Smooth muscle cell of the brain vasculature (primary cell): Measurements from ENCODE around the gene CELF2.

Source experiments
- DNase-seq: peaks from one replicate; pipeline ENCODE4 v3.0.0-alpha.2; 2012; ENCODE audit warnings: low read depth, low spot score

The CELF2 gene

DNA sequence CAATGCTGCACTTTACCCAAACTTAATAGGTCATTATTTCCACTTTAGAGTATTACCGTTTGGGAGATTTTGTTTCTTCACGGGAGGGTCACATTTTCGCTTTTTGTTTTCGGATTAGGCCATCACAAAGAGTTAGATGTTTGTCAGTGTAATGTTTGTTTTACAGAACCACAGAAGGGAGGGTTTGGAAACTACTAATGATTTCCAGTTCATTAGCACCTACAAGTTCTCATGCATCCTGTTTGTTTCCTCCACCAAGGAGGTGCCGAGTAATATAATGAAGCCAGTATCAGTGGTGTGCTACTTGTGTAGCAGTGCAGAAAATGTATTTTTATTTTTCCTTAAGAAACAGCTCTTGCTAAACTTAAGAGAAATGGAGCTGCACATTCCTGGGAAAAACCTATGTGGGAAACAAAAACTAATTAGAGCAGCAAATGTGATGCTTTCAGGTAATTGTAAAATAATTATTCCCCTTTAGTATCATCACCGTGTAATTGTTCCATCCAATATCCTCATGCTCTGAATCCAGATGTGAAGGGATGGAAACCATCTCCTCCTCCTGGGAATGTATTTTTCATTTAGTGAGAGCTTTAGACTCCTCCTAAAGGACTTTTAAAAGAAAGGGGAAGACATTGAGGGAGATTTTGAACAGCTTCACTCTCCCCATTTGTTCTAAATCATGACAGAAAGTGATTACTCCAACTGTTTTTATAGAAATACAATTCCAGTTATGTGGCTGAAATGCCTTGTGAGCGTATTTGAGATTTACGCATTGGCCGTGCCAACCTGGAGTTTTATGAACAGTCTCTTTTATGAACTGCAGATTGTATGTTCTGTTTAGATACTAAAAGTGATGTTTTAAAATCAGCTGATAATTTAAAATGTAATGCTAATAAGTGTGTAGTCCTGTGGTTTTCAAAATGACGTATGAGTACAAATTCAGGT lies 5.6 kb downstream of the CELF2 start:
- DNase-seq = no peak

DNA sequence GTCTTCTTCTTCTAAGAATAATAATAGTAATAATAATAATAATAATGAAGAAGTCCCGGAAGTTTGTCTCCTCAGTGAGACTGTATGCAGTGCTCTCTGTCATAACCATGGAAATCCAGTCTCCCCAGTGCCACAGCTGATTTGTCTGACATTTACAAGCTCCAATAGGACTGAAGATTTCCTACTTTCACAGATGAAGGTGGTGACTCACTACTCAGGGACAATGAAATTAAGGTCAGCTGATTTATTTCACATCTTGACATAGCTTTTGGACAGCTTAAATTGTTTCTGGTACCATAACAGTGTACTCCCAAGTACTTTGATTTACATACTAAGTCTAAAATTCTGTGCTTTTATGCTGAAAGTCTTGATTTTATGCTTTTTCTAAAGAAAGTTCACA lies 6.9 kb downstream of the CELF2 start:
- DNase-seq = no peak

DNA sequence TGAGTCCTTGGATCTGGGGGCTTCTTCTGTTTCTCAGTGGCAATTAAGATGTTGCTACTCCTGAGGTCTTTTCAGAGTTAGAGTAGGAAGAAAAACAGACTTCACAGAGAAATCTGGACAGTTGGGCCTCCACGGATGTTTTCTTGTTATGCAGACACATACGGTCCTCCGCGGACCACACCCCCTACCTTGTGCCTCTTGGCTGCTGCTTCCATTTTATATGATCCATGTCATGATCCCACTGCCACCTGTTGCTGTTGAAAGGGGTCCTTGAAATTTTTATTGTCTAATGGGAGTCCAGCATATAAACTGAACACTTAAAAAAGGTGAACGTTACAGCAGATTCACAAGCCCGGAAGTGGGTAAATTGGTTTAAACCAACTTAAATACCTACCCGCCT lies 8.3 kb downstream of the CELF2 start:
- no peak for DNase-seq

DNA sequence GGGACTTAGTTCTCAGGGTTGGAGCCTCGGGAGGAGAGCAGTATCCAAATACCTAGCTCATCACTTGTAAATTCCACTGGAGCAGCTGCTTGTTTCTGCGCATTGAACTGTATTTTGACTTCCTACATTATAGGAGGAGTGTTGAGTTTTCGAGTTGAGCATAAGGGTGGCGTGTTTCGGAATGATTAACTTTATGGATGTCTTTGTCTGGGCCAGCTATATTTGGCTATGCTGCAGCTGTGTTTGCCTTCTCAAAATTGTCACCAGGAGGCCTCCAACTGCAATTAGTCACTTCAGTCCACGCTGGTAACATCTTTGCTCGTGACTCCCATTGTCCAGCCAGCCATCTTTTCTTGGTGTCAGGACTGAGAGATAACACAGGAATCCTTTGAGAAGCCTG lies 9.1 kb downstream of the CELF2 start:
- DNase-seq = no peak

DNA sequence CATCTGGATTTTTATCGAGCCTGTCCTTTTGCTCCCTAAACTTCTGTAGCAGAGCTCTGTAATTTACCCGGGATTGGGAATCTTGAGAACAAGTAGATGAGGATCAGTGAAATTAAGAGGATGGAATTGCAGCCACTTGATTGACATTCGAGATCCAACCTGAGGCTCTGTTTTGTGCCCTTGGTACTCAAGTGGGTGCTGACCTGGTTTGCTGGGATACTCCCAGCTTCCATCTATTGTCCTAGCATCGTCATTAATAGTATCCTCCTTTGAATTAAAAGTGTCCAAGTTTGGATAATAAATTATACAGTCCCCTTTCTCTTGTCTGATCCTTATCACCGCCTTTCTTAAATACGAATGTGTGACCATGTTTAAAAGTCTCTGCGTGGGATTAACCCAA lies 17.1 kb downstream of the CELF2 start:
- no peak for DNase-seq

DNA sequence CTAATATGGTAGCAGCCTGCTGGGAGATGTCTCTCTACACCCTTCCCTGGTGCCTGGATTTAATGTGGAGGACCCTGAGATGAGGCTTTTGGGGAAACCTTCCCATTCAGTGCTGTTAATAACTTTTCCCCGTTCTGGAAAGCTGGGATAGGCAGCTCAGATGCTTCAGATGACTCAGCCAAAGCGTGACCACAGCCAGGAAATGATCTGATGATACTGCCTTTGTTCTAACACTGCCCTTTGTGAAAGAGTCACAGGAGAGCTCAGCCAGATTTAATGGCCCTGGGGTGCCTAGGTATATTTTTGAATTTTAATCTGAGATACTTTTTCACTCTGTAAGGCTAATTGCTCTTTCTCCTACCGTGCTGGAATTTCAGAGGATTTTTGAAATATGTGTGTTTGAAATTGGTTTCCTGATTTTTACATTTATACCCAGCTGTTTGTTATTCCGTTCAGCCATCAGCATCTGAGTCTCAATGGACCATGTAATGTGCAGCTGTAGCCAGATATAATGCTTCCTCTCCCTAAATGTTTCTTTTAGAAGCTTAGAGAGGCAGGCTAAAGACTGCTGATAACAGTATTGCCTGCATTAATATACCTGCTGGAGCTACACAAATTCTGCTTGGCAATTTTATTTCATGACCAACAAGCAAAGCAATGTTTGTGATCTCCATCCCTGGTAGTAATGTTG lies 17.8 kb downstream of the CELF2 start:
- peak; percentile 18 for DNase-seq

DNA sequence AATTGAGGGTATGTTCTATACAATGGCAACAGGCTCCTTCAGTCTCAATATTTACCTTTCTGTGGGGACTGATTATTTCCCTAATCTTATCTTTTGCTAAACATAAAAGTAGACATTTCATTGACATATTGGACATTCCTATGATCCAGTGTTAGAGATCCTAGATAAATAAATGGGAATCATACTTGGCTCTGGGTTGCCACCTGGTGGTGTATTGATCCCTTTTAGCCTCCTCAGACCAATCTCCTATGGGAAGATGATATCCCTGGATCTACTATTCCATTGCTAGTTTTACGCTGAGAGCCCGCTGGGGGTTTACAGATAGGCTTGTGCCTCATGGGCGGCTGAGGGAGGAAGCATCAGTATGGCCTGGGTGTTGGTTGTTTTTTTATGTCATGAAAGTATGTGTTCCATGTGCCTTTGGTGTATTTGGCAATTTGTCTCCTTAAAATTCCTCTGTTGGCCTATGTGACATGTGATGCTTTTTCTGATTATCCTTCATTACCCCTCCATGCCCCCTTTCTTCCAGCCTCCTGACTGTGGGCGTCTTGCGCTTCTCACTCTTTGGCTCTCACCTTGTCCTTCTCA lies 18.8 kb downstream of the CELF2 start:
- DNase-seq = peak; percentile 23

DNA sequence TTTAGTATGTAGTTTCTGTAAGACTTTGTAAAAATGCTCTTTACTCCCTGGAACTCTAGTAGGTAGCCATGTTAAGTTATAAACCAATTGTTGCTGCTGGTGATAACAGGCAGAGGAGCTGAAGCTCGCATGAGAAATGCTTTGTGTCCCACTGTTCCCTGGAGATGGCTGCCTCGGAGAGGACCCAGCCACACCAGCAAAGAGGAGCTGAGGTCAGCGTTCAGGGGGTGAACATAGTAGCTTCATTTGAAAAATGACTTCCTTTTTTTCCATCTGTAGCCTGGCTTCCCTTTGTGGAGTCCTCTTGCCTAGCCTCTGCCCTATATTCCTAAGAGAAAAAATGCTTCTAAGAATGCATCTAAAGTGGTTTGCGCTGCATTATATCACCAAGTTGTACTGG lies 20.3 kb downstream of the CELF2 start:
- DNase-seq = no peak

DNA sequence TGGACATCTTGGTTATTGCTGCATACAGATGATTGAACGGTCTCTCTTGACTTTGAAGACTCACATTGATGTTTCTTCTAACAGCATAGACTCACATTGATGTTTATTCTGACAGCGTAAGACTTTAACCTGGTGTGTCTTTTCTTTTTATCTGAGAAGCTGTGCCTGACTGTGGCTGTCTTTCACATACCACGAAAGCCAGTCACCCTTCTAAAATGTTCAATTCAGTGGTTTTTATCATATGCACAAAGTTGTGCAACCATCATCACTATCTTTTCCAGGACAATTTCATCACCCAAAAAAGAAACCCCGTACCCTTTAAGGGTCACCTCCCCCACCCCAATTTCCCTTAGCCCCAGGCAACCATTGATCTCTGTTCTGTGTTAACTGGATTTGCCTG lies 24.7 kb downstream of the CELF2 start:
- no peak for DNase-seq

DNA sequence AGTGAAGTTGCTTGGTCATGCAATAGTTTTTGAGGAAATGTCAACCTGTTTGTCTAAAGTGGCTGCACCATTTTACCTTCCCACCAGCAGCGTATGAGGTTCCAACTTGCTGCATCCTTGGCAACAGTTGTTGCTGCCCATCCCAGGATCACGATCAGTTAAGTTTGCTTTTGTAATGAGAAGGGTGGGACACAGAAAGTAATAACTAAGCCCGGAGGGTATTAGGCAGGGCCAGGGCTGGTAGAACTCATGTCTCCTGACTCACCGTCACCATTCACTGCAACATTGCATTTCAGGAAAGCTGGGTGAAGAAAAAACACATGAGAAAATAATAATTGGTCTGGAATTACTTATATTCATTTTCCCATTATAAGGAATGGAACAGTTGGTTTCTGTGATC lies 25.4 kb downstream of the CELF2 start:
- DNase-seq = no peak

DNA sequence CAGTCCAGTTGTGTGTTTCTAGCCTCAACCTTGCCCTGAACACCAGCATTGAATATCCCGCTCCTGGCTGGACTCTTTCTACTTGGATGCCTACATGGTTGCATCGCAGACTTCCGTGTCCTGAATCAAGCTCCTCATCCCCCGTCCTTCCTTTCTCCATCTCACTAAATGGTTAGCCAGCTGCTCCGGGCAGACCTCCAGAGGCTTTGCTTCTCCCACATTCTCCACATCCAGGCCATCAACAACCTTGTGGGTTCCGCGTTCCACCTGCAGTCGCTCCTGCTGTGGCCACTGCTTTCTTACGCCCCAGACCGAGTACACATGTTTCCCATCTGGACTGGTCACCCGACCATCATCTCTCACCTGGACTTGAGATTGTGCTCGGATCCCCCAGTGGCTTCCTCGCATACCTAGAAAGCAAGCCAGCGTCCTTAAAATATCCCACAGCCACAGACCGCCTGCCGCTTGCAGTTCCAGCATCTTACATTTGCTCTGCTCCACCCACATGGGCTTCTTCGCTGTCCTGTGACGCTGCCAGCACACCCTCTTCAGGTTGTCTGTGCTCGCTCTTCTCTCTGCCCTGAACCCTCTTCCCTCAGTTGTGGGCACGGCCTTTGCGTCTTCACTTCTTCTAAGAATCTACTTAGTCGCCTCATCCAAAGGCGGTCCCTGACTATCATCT lies 25.9 kb downstream of the CELF2 start:
- no peak for DNase-seq

DNA sequence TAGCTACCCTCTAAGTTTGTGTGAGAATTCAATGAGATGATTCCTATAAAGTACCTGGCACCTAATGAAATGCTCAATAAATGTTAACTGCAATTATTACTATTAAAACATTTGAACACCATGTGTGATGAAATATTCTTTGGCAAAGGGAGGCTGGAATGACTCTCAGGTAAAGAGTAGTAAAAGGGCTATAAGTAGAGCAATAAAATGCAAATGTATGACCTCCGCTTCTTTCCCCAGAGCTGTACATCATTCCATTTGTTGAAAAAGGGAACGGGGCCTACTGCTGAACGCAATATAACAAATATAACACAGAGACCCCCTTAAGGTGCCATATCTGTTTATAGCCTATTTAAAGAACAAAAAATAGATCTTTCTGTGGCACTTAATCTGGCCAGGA lies 27.8 kb downstream of the CELF2 start:
- DNase-seq = no peak

DNA sequence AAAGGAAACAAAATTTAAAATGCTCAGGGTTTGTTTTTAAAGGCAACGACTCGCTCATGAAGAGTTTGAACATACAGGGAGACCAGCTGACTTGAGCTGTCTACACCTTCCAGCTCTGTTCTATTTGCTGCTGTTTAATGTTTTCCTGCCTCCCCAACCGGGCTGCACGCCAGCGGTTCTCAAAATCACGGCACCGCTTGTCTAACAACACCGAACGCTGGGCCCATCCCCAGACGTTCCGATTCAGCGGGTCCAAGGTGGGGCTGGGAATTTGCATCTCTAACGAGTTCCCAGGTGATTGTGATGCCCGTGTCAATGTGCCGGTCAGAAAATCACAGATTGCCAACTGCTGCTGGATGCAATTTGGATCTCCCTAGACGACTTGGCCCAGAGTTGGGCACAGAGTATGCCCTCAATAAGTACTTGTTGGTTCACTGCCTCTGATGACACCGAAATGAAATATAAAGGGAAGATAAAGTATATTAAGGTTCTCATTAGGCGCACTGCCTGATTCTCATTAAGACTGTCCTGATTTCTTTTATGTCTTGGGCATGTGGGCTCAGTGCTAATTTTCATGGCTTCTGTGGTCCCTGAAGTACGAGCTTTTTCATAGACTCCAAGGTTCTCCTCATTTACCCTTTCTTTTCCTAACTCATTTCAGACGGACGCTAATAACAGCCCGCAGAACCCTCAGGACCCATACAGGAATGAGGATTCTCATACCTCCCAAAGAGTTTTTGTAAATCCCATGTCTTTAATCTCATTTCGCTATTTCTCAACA lies 28.5 kb downstream of the CELF2 start:
- no peak for DNase-seq

DNA sequence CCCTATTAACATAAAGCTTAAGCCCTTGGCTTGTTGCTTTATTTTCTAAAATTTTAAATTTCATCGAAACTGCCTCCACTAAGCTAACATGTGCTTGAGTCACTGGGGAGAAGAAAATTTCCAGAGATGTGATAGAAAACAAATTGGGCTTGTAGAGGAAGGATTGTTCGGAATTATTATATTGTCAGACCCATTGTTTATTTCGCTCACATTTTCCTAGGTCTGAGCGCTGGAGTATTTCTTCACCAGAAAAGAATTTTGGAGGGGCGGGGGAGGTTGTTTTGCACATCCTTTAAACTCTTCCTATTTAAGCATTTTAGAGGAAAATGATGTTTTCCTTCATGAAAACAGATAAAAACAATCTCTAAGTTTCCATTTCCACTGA lies 29.1 kb downstream of the CELF2 start:
- DNase-seq = no peak

DNA sequence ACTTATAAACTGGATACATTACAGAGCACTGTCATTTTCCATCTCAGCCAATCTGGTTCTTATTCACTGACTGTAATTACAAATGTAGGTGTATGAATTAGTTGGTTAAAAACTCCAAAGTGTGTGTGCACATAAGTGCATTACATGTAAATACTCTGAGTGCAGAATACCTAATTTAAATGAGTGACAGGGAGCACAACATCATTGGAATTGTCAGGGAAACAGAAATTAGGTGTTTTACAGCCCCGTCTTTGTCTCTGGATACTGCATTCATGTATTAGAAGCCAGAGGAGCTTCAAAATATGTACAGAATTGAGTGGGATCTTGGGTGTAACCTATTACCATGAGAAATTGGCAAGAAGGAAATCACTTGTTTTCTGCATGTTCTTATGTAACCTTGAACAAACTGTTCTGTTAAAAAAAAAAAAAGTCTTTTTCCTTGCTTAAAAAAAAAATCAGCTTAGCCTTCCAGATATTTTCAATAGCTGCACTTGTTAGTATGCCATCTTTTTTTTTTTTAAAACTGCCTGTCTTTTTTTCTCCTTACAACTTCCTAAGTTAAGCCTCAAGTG lies 31.1 kb downstream of the CELF2 start:
- no peak for DNase-seq

DNA sequence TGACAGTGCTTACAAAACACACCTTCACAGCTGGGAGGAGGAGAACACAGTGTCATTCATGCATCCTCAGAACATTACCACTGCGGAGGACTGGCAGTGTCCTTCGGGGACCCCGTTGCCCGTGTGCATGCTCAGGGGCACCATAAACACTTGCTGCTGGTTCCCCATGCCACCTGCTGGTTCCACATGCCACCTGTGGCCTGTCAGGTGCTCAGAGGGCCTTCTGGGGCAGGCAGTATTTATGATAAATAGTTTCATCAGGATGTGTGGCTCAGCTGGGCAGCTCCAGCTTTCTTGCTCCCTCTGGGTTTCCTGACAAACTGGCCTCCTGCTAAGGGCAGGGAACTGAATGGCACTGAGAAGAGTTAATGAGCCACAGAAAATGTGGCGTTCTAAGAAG lies 32.1 kb downstream of the CELF2 start:
- DNase-seq = no peak

DNA sequence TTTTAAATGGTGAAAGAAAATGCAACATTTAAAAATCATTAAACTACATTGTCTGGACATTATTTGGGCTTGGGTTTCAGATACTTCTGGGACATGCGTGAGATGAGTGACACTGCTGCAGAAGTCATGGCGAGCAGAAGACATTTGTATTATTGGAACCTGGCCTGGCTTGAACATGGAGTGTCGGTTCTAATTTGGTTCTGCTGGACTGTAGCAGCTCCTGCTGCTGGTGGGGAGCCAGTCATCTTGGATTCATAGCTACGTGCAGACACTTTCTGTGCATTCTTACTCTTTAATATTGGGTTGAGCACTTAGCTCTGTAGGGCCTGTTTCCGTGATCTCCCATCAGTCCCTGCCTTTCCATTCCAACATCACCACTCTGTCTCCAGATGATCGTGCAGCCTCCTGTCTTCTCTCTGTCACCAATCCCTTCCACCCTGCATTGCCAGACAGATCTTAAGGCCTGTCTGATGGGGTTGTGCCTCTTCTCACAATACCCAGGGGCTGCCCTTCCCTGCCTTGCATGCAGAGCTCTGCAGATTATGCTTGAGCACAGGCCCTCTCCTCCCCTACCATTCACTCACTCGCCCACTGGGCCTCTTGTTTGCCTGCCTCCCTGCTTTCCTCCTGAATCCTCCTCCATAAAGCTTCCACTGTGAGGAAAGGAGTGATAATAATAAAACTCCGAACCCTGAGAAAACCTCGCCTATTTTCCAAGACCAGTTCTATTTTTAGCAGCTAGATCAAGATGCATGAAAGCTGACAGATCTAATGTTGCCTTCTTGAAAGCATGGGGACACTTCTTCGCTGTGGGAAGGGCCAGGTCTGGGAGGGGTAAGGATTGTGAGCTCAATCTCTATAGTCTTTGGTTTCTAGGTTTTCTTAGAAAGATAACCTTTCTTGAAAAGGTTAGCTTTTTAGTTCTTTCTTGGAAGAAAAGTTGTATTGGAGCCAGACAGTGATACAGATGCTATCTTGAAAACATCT lies 32.9 kb downstream of the CELF2 start:
- no peak for DNase-seq

DNA sequence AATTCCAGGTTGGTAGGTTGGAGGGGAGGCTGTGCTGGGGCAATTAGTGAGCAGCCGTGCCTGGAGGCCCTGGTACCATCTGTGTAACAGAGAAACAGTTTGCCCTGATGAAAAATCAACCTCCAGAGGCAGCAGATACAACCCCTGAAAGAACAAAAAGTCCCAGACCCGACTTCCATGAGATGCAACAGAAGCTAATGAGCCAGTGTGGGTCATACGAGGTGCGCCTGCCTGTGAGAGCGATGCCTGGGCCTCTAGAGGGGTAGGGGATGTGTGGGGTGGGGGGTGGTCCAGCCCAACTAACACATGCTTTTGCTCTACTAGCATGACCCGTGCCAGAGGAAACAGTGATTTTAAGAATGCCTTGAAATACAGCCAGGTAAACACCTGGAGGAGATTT lies 39.3 kb downstream of the CELF2 start:
- no peak for DNase-seq

DNA sequence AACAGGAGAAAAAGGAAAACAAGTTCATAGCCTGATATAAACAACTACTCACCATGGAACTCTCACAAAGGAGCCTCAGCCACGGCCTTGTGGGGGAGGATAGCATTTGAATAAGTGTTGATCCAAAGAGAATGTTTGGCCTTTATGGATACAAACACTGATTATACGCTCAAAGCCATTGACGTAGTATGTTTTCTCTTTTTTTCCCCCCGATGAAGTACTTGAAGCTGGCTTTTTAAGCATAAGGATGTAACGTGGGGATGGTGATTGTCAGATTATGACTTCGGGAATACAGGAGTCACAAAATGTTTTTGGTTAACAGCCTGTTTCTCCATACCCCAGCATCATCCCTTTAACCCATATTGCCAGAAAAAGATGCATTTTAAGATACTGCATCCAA lies 39.8 kb downstream of the CELF2 start:
- DNase-seq = no peak

DNA sequence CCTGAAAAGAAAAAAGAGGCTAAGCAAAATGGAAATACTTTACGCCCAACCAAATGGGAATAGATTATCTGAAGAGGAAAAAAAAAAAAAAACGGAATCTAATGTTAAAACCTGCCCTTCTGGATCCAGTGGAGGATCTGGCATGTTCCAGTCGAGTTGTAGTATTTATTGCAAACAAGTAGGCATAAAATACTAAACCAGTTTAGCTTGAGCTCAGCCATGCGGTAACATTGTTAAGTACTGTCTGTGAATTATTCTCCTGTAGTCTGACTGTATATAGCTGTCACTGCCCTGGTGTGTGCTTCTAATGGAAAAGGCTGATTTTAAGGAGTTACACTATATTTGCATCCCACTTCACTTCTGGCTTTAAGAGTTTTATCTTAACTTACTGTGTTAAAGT lies 40.3 kb downstream of the CELF2 start:
- DNase-seq = no peak
